HG02763 (cell line): Measurements from ENCODE around the gene OCRL.

Experiments used
- ATAC-seq: cut with Tn5 transposase; IDR thresholded peaks from one replicate; pipeline ENCODE4 v1.9.1; 2021; ENCODE audit warnings: mild to moderate bottlenecking, moderate library complexity; ENCODE audit not compliant: unreplicated experiment

Gene OCRL

DNA sequence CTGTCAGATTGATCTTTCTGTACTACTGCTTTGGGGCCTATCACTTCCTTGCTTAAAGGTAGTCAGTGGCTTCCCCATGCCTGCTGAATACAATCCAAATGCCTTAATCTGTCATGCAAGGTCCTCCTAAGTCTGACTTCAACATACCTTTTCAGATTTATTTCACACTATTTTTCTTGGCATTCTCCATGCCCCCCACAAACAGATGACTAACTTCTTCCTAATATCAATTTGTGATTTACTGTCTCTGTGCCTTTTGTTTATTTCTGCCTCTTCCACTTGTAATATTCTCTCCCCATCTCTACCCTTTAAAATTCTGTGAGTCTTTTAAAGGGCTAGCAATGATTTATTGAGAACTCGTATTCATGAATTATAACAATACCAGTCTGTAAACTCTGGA is 41.8 kb downstream of the OCRL start:
- ATAC-seq, result no peak

DNA sequence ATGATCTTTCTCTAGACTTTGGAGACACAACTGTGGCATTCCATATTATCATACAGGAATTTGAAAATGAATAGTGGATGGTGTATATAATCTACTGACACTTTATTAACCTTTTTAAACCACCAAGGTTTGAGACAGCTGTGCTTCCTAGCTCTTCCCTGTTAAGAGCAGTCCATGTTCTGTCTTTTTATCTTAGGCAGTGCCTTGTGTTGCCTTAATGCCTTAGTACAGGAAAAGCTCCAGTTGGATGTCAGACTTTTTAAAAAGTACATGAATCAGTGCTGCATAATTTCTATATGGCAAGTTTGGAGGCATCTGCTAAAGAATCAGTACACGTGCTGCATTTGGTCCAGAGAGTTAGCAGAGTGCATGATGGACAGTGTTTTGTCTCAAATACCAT is 45.1 kb downstream of the OCRL start:
- no peak for ATAC-seq

DNA sequence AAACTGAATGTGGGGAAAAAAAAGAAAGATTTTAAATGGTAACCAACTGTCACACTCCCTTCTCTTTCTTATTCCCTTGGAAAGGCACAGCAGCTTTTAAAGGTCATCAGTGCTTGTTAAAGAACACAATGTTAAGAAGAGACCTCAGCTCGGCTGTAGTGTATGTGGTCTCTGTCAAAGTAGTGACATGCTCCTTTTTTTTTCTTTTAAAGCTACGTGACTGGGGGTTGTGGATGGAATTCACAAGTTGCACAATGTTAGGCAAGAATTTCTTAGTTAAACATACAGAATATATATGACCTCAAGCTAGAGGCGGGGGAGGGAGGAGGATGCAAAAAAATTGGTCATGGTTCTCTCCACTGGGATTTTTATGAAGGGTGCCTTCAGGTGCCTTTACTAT is 45.6 kb downstream of the OCRL start:
- ATAC-seq, result no peak

DNA sequence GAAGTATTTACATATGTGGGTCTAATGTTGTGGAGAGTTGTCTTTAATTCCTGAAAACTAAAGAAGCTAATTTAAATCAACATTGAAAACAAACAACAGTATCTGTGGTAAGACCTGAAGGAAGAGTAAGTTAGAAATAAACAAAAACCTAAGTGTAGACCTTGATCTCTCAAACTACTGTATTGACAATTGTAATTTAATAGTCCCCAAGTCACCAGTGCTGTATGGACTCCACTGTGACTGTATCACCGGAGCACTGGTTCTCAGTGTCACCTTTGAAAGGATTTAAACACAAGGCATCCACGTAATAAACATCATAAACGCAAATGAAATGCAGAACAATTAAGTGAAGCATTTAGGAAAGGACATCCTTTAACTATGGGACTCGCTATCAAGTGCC is 46.4 kb downstream of the OCRL start:
- no peak for ATAC-seq

DNA sequence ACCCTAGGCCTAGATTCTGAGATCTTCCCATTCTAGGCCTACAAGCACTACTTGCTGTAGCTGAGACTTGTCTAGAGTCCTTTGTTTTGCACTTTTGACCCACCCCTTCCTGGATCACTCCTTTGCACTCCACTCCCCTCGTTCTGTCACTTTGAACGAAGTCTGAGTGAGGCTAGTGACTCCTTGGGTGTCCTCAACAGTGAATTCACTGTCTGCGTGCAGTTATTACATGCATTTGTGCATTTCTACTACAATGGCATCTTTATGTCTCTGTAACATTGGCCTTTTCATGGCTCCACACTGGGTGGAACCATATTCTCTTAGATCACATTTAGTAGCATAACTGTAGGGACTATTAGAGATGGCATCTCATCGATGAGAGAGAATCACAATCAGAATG is 50.5 kb downstream of the OCRL start:
- ATAC-seq, result no peak

DNA sequence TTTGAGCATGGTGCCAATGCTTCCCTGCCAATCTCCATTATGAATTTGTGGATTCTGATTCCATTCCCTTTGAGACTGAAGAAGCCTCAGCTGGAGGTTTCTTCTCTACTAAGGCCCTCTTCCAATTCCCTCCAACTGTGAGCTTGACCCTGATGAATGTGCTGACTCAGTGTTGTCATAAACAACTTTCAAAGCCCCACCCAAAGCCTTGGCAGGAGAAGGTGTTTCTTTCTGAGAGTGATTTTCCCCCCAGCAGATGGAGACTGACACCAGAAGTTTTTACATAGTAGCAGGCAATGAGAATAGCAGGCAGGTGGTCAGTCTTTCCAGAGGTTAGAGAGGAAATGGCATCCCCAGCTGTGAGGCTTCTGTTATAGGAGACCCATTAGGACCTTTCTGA is 53.1 kb downstream of the OCRL start:
- no peak for ATAC-seq

DNA sequence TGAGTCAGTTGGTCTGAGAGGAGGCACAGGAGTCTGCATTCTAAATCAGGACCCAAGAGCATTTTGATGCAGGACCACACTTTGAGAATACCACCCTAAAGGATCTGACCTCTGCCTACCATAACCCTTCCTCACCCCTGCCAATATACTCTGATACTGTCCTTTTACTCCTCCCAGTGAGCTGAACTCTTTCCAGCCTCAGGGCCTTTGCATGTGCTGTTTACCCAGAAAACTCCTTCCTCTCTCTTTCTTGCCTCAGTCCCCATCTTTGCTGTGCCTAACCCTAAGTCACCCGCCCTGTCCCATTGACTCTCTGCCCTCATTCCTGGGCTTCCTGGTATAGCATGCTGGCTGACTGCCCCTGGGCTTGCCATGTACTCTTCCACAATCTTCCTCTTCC is 54.7 kb downstream of the OCRL start:
- ATAC-seq, result no peak

DNA sequence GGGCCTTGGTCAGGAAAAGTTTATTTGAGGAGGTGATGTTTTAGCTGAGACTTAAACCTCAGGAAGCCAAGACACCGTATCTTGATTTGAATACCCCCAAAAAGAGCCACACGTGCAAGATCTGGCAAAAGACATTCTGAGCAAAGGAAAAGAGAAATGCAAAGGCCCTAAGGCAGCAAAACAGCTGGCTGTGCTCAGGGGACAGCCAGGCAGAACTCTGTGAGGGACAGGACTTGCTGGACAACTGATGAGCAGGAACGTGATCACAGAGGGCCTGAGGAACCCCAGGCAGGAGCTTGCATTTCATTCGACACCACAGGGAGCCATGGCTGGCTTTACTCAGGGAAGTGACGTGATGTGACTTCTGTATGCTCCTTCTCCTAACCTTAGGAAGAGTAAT is 56.0 kb downstream of the OCRL start:
- ATAC-seq, result no peak

DNA sequence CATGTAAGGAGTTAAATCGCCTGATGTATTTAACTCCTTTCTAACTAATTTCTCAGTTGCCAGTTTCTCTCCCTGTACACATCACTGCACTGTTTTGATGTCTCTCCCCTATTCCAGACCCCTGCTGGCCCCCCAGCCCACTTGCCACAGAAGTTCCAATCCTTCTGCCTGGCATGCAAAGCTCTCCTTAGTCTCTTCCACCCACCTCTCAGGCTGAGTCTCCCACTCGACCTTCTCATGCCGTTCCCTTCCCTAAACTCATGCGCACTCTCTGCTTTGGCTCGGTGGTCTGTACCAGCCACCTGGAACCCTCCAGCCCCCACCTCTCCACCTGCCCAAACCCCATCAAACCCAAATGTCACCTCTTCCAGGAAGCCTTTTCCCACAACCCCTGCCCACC is 57.8 kb downstream of the OCRL start:
- no peak for ATAC-seq

DNA sequence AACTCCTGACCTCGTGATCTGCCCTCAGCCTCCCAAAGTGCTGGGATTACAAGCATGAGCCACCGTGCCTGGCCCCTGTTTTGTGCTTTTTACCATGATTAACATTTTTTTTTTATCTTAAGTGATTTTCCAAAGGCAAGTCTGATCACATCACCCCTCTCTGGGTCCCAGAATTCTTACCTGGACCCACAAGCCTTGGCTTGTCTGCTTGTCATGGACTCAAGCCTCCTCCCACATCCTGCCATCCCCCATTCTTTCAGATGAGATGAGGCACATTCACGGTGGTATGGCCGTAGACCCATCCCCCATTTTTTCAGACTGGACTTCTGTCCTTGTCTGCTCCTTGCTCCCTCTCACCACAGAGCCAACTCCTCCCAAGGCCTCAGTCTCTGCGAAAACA is 59.4 kb downstream of the OCRL start:
- ATAC-seq, result no peak

DNA sequence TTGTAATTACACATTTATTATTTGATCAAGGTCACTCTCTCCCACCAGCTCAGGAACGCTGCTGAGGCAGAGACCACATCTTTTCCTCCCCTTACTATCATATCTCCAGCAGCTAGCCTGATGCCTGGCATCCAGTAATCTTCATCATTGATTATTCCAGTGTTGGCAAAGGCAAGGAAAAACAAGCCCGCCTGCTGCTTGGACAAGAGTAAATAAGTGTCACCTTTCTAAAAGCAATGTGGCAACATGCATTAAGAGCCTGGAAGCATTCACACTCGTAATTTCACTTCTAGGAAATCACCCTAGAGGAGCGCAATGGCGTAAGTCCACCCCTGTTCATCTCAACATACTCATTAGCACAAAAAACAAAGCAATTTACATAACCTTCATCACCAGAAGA is 59.9 kb downstream of the OCRL start:
- ATAC-seq, result no peak

DNA sequence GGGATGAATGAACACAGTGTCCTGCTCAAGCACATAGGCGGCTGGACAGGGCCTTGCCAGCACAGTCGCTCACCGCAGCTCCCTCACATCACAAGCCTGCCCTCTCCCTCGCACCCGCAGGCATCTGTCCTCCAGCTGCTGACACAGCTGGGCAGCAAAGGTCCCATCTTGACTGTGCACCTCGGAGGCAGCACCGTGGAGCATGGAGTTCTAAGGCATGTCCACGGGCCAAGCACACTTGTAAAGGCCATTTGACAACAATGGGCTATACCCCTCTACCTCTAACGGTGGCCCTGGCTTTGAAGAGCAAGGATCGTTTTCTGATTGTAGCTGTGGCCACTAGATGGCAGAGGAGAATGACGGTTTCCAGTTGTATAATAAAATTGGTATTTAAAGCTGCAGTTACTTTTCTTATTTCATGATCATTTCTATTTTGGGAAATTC is 60.9 kb downstream of the OCRL start:
- ATAC-seq, result no peak

DNA sequence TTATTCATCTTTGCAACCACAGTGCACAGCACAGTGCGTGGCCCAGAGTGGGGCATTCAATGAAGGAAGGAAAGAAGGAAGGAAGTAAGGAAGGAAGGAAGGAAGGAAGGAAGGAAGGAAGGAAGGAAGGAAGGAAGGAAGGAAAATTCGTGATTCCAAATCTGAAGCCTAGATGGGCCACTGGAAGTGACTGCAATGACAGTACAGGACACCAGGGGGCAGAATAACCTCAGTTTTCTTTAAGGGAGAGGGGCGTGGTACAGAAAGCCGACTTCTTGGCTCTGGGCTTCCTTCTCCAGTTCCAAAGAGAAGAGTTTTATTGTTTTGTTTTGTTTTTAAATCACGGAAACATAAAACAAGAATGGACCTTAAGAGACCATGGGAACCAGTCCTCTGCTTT is 66.9 kb downstream of the OCRL start:
- ATAC-seq, result no peak

DNA sequence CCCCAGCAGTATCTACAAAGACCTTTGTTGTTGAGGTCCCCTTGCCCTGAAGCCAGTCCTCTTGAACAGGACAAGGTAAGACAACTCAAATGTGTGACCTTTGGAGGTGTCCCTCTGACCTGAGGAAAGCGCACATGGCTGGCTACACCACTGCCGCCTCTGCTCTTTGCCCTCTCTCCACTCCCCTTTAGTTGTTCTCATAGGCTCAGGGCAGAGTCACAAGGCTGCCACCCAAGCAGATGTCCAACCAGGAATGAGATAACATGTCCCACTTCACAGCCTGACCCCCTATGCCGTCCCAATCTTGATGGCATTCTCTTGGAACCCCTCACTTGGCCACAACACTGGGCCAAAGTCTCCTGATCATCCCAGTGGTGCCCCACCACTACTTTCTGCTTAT is 68.4 kb downstream of the OCRL start:
- ATAC-seq, result no peak

DNA sequence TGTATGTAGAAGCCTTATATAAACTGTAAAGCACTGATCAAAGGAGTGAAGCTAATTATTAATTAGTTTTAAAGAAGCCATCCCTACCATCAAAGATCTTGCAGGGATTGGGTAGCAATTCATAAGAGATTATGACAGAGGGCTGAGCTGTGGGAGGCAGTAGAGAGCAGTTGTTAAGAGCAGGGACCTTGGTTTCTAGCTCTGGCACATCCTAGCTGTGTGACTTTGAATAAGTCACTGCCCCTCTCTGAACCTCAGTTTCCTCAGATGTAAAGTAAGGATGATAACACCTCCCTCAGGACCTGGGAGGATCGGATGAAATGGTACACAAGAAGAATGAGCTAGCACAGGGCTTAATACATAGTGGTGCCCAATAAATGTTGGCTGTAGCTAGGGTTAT is 69.3 kb downstream of the OCRL start:
- ATAC-seq, result no peak

DNA sequence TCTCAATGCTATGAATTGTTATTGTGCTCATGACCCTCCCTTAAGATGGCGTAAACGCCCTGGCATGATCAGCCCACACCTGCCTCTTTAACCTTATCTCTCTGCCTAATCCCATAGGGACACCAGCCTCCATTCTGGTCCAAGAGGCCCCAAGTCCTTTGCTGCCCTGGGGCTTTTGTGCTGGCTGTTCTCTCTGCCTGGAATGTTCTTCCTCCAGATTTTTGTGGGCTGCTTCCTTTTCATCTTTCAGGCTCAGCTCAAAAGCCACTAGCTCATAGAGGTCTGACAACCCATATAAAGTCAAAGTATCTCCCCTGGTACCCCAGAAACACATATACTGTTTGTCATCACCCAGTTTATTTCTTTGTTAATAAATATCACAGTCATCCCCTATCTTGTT is 72.3 kb downstream of the OCRL start:
- ATAC-seq, result no peak

DNA sequence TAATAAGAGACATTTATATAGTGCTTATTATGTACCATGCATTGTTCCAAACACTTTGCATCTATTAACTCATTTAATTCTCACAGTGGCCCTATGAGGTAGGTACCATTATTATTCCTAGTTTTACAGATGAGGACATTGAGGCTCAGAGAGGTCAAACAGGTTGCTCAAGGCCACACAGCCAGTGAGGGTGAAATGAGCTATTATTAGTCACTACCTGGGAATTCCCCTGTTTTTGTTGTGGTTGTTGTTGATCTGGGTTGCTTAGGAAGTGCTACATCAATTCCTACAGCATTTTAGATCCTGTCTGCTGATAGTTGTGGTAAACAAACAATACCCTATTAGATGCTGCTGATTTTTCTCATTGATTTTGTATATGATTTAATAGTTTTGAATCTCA is 73.5 kb downstream of the OCRL start:
- ATAC-seq, result no peak

DNA sequence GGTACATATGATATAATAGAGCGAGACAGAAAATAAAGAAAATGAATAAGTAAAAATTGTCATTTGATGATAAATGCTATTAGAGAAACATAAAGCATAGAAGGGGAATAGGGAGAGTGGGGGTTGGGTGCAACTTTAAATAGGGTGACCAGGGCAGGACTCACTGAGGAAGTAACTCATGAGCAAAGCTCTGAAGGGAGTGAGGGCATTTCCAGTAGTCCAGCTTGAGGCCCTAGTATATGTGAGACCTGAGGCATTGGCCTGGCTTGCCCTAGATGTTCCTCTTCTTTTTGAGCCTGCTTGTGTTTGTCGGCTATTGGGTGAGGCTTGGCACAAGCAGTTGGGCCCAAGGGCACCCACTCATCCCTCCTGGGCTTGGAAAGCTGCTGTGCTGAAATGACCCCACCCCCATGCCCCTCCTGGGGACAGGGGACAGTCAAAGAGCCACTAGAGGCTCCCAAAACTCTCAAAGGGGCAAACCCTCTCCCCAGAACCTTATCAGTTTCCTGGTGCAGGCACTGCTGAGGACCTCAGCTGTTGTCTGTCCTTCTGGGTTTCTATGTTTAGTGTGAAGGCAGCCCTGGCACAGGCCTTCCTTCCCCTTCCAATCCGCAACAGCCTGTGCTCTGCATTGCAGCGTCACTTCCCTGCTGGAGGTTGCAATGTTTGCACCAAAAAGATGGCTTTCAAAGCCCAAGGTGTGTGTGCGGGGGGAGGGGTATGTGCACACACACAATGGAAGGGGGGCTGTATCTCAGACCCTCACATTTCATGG is 74.6 kb downstream of the OCRL start:
- ATAC-seq, result no peak

DNA sequence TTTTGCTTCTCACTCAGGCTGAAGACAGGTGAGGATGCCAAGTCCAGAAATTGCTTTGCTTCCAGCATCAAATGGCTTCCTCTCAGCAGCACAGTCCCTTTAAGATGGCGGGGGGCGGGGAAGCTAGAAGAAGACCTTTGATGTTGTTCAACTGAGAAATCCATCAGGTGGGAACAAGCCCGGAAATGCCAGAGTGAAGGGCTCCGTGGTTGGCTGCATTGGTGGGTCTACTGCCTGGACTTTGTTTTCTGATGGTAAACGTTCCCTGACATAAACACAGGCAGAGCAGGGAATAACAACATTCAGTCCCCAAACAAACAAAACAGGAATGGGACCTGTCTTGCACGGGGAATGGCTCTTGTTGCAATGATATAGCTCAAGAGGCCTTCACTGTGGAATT is 77.4 kb downstream of the OCRL start:
- ATAC-seq, result no peak

DNA sequence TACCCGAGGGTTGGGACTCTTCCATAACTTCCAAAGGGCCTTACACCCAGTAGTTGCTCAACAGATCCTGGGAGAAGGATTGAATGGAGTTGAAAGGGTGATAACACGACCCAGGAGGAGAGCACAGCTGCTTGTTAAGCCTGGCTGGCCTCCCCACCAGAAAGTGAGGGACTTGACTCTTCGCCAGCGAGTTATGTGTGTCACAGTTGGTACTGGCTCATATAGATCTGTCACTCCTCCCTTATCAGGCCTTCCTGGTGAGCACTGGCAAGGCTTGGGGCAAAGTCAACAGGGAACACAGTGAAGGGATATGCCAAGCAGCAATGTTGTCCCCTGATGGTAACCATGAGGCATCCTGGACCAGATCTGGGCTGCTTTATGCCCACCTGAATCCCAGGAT is 78.9 kb downstream of the OCRL start:
- ATAC-seq, result no peak

DNA sequence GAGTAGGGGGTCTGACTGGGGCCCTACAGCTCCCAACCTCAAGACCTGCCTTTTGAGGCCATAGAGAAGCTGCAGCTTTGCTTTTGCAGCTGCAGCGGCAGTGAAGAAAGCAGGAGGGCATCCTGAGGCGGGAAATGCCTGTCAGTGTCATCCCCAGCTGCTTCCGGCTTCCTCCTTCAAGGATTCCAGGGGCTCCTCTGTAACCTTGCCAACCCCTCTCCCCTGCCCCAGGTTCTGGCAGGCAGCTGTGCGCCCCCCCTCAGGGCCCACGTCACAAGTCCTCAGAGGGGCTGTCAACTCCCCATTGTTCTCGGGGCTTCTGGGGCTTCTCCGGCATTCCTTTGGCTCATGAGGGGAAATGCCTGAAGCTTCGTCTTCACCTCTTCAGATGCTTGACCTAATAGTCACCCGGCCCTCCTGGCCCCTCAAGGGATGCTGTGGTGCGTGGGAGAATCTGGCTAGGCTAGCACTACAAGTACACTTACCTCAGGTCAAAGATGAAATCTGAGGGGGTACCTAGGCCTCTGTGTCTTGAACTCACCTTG is 82.8 kb downstream of the OCRL start:
- no peak for ATAC-seq

DNA sequence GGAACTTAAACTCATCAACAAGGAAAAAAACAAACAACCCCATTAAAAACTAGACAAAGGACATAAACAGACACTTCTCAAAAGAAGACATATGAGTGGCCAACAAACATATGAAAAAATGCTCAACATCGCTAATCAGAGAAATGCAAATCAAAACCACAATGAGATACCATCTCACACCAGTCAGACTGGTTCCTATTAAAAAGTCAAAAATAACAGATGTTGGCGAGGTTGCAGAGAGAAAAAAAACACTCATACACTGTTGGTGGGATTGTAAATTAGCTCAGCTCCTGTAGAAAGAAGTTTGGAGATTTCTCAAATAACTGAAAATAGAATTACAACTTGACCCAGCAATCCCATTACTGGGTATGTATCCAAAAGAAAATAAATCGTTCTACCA is 86.0 kb downstream of the OCRL start:
- no peak for ATAC-seq

DNA sequence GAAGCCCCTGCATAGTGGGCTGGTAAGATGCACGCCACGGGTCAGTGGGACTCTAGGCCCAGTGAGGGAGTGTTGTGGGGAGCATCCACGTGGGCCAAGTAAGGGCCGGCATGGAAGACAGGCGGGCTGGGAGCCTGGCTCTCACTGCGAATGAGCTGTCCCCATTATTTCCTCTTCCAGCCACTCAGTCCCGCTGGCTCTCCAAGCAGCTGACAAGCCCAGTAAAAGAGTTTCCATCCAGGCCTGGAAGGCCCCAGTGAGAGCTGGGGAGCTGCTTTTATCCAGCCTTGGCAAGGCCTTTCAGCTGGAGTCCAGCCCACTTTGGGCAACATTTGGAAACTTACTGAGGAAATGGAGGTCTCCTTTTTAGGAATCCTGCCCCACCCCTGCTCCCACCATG is 89.8 kb downstream of the OCRL start:
- ATAC-seq, result no peak
